ENCODE measurements around the gene MAGOHB. TPM values are rescaled to one million over a fixed set of nuclear protein-coding genes. Genes with fewer than 3 reads are reported as not detected.

Gene MAGOHB
- total RNA-seq, 1 experiment from 2014 or later: 55.4 TPM

- Histone ChIP-seq H3K4me2 (ENCODE audit: low read depth, low read length, poor library complexity, severe bottlenecking) (no peak overlapping the region), H3K27me3 (ENCODE audit: low read length) (no peaks in the 10 kb centered on the region)
Observed at GRCh38 chr12:10636611-10637010, 23.2 kb upstream of the MAGOHB start.

GRCh38 chr12:10636124-10636523 lies 22.7 kb upstream of the MAGOHB start:
- Histone ChIP-seq H3K4me1 (ENCODE audit: low read length) (0 out of 2 replicates have a peak, but pooled peaks cover 4% of the 10 kb centered on the region), H3K4me3 (ENCODE audit: low read length) (no peak overlapping the region), H3K79me2 (ENCODE audit: low read length) (no peaks in the 10 kb centered on the region), H4K20me1 (ENCODE audit: insufficient read depth, low read depth, low read length) (no peaks in the 10 kb centered on the region), H3K9me2 (replicated peaks; ENCODE audit: insufficient read depth, low read length) (no peaks in the 10 kb centered on the region), H3K36me3 (ENCODE audit: insufficient read depth, low read length) (no peaks in the 10 kb centered on the region), H3K9me3 (ENCODE audit: low read length) (no peaks in the 10 kb centered on the region), H3K27me3 (ENCODE audit: low read length) (no peaks in the 10 kb centered on the region), H3K27ac (ENCODE audit: low read length) (no peak overlapping the region), H3K4me2 (ENCODE audit: low read depth, low read length, poor library complexity, severe bottlenecking) (no peak overlapping the region), H3K9ac (ENCODE audit: low read length) (no peak overlapping the region), H2AFZ (ENCODE audit: low read length) (no peak overlapping the region)
- no peak for DNase-seq

More at GRCh38 chr12:10636611-10637010, 23.2 kb upstream of the MAGOHB start:
- Histone ChIP-seq H3K9me2 (replicated peaks; ENCODE audit: insufficient read depth, low read length) (no peaks in the 10 kb centered on the region), H3K27ac (ENCODE audit: low read length) (no peak overlapping the region), H2AFZ (ENCODE audit: low read length) (no peak overlapping the region), H4K20me1 (ENCODE audit: insufficient read depth, low read depth, low read length) (no peaks in the 10 kb centered on the region), H3K4me1 (ENCODE audit: low read length) (0 out of 2 replicates have a peak, but pooled peaks cover 4% of the 10 kb centered on the region), H3K36me3 (ENCODE audit: insufficient read depth, low read length) (no peaks in the 10 kb centered on the region), H3K4me3 (ENCODE audit: low read length) (no peak overlapping the region), H3K9me3 (ENCODE audit: low read length) (no peaks in the 10 kb centered on the region), H3K79me2 (ENCODE audit: low read length) (no peaks in the 10 kb centered on the region), H3K9ac (ENCODE audit: low read length) (no peak overlapping the region)
- DNase-seq: no peak

GRCh38 chr12:10635306-10635705 lies 21.9 kb upstream of the MAGOHB start:
- 0 out of 2 replicates have a peak, but pooled peaks cover 4% of the 10 kb centered on the region for H3K4me1 ChIP-seq (ENCODE audit: low read length)
- H3K27ac ChIP-seq (ENCODE audit: low read length): no peak overlapping the region
- no peaks in the 10 kb centered on the region for H3K36me3 ChIP-seq (ENCODE audit: insufficient read depth, low read length)
- H2AFZ ChIP-seq (ENCODE audit: low read length): no peak overlapping the region
- H3K4me3 ChIP-seq (ENCODE audit: low read length): no peak overlapping the region
- no peak overlapping the region for H3K4me2 ChIP-seq (ENCODE audit: low read depth, low read length, poor library complexity, severe bottlenecking)
- no peaks in the 10 kb centered on the region for H3K9me3 ChIP-seq (ENCODE audit: low read length)
- no peak for DNase-seq
- H3K9me2 ChIP-seq (replicated peaks; ENCODE audit: insufficient read depth, low read length): no peaks in the 10 kb centered on the region
- no peaks in the 10 kb centered on the region for H3K27me3 ChIP-seq (ENCODE audit: low read length)
- H3K79me2 ChIP-seq (ENCODE audit: low read length): no peaks in the 10 kb centered on the region
- no peak overlapping the region for H3K9ac ChIP-seq (ENCODE audit: low read length)
- no peaks in the 10 kb centered on the region for H4K20me1 ChIP-seq (ENCODE audit: insufficient read depth, low read depth, low read length)

- H3K4me3 ChIP-seq (ENCODE audit: low read length): no peak overlapping the region
- H3K27me3 ChIP-seq (ENCODE audit: low read length): no peaks in the 10 kb centered on the region
- no peak for DNase-seq
- H2AFZ ChIP-seq (ENCODE audit: low read length): no peak overlapping the region
- H3K4me1 ChIP-seq (ENCODE audit: low read length): 0 out of 2 replicates have a peak, but pooled peaks cover 4% of the 10 kb centered on the region
- H3K4me2 ChIP-seq (ENCODE audit: low read depth, low read length, poor library complexity, severe bottlenecking): no peak overlapping the region
- no peaks in the 10 kb centered on the region for H3K9me2 ChIP-seq (replicated peaks; ENCODE audit: insufficient read depth, low read length)
- H4K20me1 ChIP-seq (ENCODE audit: insufficient read depth, low read depth, low read length): no peaks in the 10 kb centered on the region
- H3K79me2 ChIP-seq (ENCODE audit: low read length): no peaks in the 10 kb centered on the region
- H3K27ac ChIP-seq (ENCODE audit: low read length): no peak overlapping the region
- H3K9ac ChIP-seq (ENCODE audit: low read length): no peak overlapping the region
- H3K9me3 ChIP-seq (ENCODE audit: low read length): no peaks in the 10 kb centered on the region
- H3K36me3 ChIP-seq (ENCODE audit: insufficient read depth, low read length): no peaks in the 10 kb centered on the region
Observed at GRCh38 chr12:10634427-10634826, 21.0 kb upstream of the MAGOHB start.

GRCh38 chr12:10633541-10633940 lies 20.1 kb upstream of the MAGOHB start:
- Histone ChIP-seq H3K9me2 (replicated peaks; ENCODE audit: insufficient read depth, low read length) (no peaks in the 10 kb centered on the region), H3K9me3 (ENCODE audit: low read length) (no peaks in the 10 kb centered on the region), H3K4me1 (ENCODE audit: low read length) (0 out of 2 replicates have a peak, but pooled peaks cover 4% of the 10 kb centered on the region), H3K27ac (ENCODE audit: low read length) (no peak overlapping the region), H3K4me3 (ENCODE audit: low read length) (no peak overlapping the region), H3K79me2 (ENCODE audit: low read length) (no peaks in the 10 kb centered on the region), H3K9ac (ENCODE audit: low read length) (no peak overlapping the region), H3K27me3 (ENCODE audit: low read length) (no peaks in the 10 kb centered on the region), H3K4me2 (ENCODE audit: low read depth, low read length, poor library complexity, severe bottlenecking) (no peak overlapping the region), H3K36me3 (ENCODE audit: insufficient read depth, low read length) (no peaks in the 10 kb centered on the region), H2AFZ (ENCODE audit: low read length) (no peak overlapping the region), H4K20me1 (ENCODE audit: insufficient read depth, low read depth, low read length) (no peaks in the 10 kb centered on the region)
- DNase-seq: no peak

- Histone ChIP-seq H3K27me3 (ENCODE audit: low read length) (no peaks in the 10 kb centered on the region), H3K4me3 (ENCODE audit: low read length) (no peak overlapping the region), H3K79me2 (ENCODE audit: low read length) (no peaks in the 10 kb centered on the region), H3K4me1 (ENCODE audit: low read length) (0 out of 2 replicates have a peak, but pooled peaks cover 4% of the 10 kb centered on the region), H3K27ac (ENCODE audit: low read length) (no peak overlapping the region), H3K36me3 (ENCODE audit: insufficient read depth, low read length) (no peaks in the 10 kb centered on the region), H3K9ac (ENCODE audit: low read length) (no peak overlapping the region), H3K9me3 (ENCODE audit: low read length) (no peaks in the 10 kb centered on the region), H3K9me2 (replicated peaks; ENCODE audit: insufficient read depth, low read length) (no peaks in the 10 kb centered on the region), H3K4me2 (ENCODE audit: low read depth, low read length, poor library complexity, severe bottlenecking) (no peak overlapping the region), H2AFZ (ENCODE audit: low read length) (no peak overlapping the region), H4K20me1 (ENCODE audit: insufficient read depth, low read depth, low read length) (no peaks in the 10 kb centered on the region)
- no peak for DNase-seq
Observed at GRCh38 chr12:10632226-10632625, 18.8 kb upstream of the MAGOHB start.

GRCh38 chr12:10624605-10625004 lies 11.2 kb upstream of the MAGOHB start:
- no peaks in the 10 kb centered on the region for H3K36me3 ChIP-seq (ENCODE audit: insufficient read depth, low read length)
- no peak overlapping the region for H3K4me2 ChIP-seq (ENCODE audit: low read depth, low read length, poor library complexity, severe bottlenecking)
- H3K9me2 ChIP-seq (replicated peaks; ENCODE audit: insufficient read depth, low read length): no peaks in the 10 kb centered on the region
- no peaks in the 10 kb centered on the region for H3K9me3 ChIP-seq (ENCODE audit: low read length)
- H4K20me1 ChIP-seq (ENCODE audit: insufficient read depth, low read depth, low read length): no peaks in the 10 kb centered on the region
- no peak overlapping the region for H3K4me3 ChIP-seq (ENCODE audit: low read length)
- no peak for DNase-seq
- H2AFZ ChIP-seq (ENCODE audit: low read length): no peak overlapping the region
- H3K4me1 ChIP-seq (ENCODE audit: low read length): no peaks in the 10 kb centered on the region
- no peak overlapping the region for H3K27ac ChIP-seq (ENCODE audit: low read length)
- no peaks in the 10 kb centered on the region for H3K79me2 ChIP-seq (ENCODE audit: low read length)
- no peaks in the 10 kb centered on the region for H3K27me3 ChIP-seq (ENCODE audit: low read length)
- no peak overlapping the region for H3K9ac ChIP-seq (ENCODE audit: low read length)

GRCh38 chr12:10623131-10623530 lies 9.7 kb upstream of the MAGOHB start:
- Histone ChIP-seq H3K9ac (ENCODE audit: low read length) (no peak overlapping the region), H3K9me2 (replicated peaks; ENCODE audit: insufficient read depth, low read length) (no peaks in the 10 kb centered on the region)

GRCh38 chr12:10621278-10621677 lies 7.9 kb upstream of the MAGOHB start:
- no peaks in the 10 kb centered on the region for H3K9me3 ChIP-seq (ENCODE audit: low read length)
- H3K9me2 ChIP-seq (replicated peaks; ENCODE audit: insufficient read depth, low read length): no peaks in the 10 kb centered on the region
- H3K4me1 ChIP-seq (ENCODE audit: low read length): no peaks in the 10 kb centered on the region
- no peak overlapping the region for H3K4me3 ChIP-seq (ENCODE audit: low read length)
- no peak overlapping the region for H3K9ac ChIP-seq (ENCODE audit: low read length)
- H3K36me3 ChIP-seq (ENCODE audit: insufficient read depth, low read length): no peaks in the 10 kb centered on the region
- H2AFZ ChIP-seq (ENCODE audit: low read length): no peak overlapping the region
- no peak for DNase-seq
- H3K27me3 ChIP-seq (ENCODE audit: low read length): no peaks in the 10 kb centered on the region
- no peaks in the 10 kb centered on the region for H3K79me2 ChIP-seq (ENCODE audit: low read length)
- no peaks in the 10 kb centered on the region for H4K20me1 ChIP-seq (ENCODE audit: insufficient read depth, low read depth, low read length)
- H3K4me2 ChIP-seq (ENCODE audit: low read depth, low read length, poor library complexity, severe bottlenecking): no peak overlapping the region
- no peak overlapping the region for H3K27ac ChIP-seq (ENCODE audit: low read length)

More at GRCh38 chr12:10623131-10623530, 9.7 kb upstream of the MAGOHB start:
- no peak for DNase-seq
- Histone ChIP-seq H3K79me2 (ENCODE audit: low read length) (no peaks in the 10 kb centered on the region), H3K4me2 (ENCODE audit: low read depth, low read length, poor library complexity, severe bottlenecking) (no peak overlapping the region), H3K4me1 (ENCODE audit: low read length) (no peaks in the 10 kb centered on the region), H3K9me3 (ENCODE audit: low read length) (no peaks in the 10 kb centered on the region), H4K20me1 (ENCODE audit: insufficient read depth, low read depth, low read length) (no peaks in the 10 kb centered on the region), H3K27me3 (ENCODE audit: low read length) (no peaks in the 10 kb centered on the region), H3K4me3 (ENCODE audit: low read length) (no peak overlapping the region), H3K27ac (ENCODE audit: low read length) (no peak overlapping the region), H3K36me3 (ENCODE audit: insufficient read depth, low read length) (no peaks in the 10 kb centered on the region), H2AFZ (ENCODE audit: low read length) (no peak overlapping the region)

All from Karpas-422 (cell line).